Esophagus squamous epithelium (tissue), 4 donors: ENCODE measurements around the gene CCDC92.

Experiments used
- CTCF ChIP-seq, 6 experiments: fragments of 450-650 bp in 4 of 6; fragments of 200-600 bp in 2 of 6; sonication (generic) in 2 of 6; IDR thresholded peaks; one replicate each; pipeline ENCODE4 v1.5.1; 2016 to 2019; ENCODE audit warnings: antibody characterized with exemption in 6 of 6, mild to moderate bottlenecking in 4 of 6, moderate library complexity in 4 of 6
- POLR2A ChIP-seq, 4 donors: fragments of 450-650 bp; IDR thresholded peaks; one replicate each; pipeline ENCODE4 v1.6.1; 2017; ENCODE audit warnings: antibody characterized with exemption in 4 of 4, mild to moderate bottlenecking in 4 of 4, moderate library complexity in 3 of 4

DNA sequence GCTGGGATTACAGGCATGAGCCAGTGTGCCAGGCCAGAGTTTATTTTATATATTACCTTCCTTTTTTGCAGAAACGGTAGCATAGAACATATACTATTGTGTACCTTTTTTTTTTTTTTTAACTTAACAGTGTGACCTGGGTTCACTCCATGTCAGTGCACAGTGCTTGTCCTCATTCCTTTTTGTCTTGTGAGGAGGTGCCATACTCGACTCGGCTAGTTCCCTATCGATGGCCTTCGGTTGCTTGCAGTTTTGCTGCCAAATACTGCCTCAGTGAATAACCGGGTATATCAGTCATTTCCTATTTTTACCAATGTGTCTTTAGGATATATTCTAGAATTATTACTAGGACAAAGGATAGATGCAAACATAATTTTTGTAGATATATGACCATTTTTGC, 37.1 kb upstream of the CCDC92 start:
- TF ChIP-seq CTCF (IDR thresholded peaks at IDR 0.05), result no peak
- TF ChIP-seq POLR2A (IDR thresholded peaks at IDR 0.05), result no peak
